ENCODE results near the gene RAD1.

The RAD1 gene

DNA sequence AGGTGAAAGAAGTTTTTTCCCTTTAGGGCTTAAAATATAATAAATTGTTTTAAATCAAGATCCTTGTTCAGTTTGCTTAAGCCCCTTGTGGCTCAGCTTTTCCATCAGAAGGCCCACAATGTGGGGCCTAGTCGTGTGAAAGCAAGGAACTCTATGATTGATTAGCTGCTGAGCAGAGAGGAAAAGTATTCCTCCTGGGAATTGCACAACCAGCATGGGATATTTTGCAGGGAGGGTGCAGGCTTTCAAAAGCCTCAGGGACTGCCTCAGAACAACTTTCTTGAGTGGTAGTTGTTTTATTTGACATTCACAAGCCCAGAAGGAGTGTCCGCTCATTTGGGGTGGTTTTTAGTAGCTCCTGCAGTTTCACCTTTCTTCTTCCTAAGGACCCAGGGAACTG, 56.5 kb downstream of the RAD1 start:
- no peak for DNase-seq

DNA sequence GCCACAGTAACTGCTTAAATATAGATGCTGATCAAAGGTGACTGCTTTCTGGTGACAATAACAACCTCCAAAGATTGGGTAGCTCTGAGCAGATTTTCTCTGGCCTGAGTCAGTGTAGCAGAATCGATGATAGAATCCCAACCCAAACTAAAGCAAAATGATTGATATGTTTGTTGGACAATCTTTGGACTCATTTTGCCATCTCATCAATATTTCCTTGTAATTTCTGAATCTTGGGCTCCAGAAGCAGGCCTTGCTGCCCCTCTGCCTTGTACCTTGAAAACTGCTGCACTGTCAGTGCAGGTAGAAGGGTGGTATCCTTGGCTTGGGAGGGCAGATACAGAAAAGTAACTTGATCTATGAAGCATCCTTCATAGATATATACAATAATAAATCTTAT, 57.4 kb downstream of the RAD1 start:
- DNase-seq = no peak

DNA sequence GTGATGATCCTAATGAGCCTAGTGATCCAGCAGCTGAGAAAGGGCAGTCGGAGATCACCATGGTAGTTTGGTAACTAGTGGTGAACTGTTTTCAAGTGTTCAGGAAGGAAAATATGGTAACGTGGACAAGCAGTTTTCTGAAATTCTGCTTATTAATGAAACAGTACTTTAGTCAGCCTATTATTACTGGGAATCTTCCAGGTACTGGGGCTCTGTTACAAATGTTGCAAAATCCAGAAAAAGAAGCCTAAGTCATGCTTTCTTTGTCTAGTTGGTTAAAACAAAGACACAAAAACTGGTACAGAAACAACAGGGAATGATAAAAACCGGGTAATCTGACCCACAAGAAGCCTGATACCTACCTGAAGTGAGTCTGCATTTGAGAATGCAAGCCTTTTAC, 58.1 kb downstream of the RAD1 start:
- no peak for DNase-seq
